Esophagus muscularis mucosa (tissue), 3 donors: ENCODE measurements around the gene AMFR.

ENCODE experiments used
- CTCF ChIP-seq, 3 experiments: fragments of 200-600 bp in 2 of 3; fragments of 450-650 bp in 1 of 3; sonication (generic) in 2 of 3; IDR thresholded peaks; one replicate each; pipeline ENCODE4 v1.5.1; 2017 to 2019; ENCODE audit warnings: antibody characterized with exemption in 3 of 3, mild to moderate bottlenecking in 2 of 3, moderate library complexity in 1 of 3
- EP300 ChIP-seq: sonication (generic); formaldehyde crosslinking; IDR thresholded peaks from one replicate; pipeline ENCODE4 v1.6.1; 2017; ENCODE audit warnings: antibody characterized with exemption

DNA sequence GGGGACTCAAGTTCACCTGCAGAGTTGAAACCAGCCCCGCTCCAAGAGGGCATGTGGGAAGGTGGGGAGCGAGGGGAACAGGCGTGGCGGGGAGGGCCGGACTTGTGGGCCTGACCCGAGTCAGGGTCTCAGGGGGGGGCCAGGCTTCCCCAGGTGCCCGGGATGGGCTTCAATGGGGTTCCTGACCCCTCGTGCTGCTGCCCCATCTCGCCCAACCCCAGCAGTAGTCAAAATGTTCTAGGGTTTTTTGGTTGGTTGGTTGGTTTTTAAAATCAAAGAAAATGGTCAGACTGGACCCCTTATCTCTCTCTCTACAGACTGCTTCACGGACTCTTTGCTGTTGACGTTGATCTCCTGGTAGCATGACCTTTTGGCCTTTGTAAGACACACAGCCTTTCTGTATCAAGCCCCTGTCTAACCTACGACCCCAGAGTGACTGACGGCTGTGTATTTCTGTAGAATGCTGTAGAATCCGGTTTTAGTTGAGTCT lies 69.5 kb downstream of the AMFR start:
- no peak for TF ChIP-seq CTCF (IDR thresholded peaks at IDR 0.05)
- TF ChIP-seq EP300 = no peak
